Mucosa of descending colon (tissue), 3 donors: ENCODE results near the gene OSBPL6. TPM values are rescaled to one million over a fixed set of nuclear protein-coding genes. Genes with fewer than 3 reads are reported as not detected.

ENCODE experiments used
- ATAC-seq: fragments of 200-7000 bp; cut with Tn5 transposase; one replicate; pipeline ENCODE4 v1.9.1; 2020; ENCODE audit warnings: mild to moderate bottlenecking, moderate library complexity
- DNase-seq, 3 donors: peaks; one replicate each; pipeline ENCODE4 v3.0.0-alpha.2; 2020
- H3K36me3 ChIP-seq: fragments of 200-600 bp; one replicate; pipeline ENCODE4 v1.8.0; 2021; ENCODE audit warnings: low read depth, mild to moderate bottlenecking
- H3K4me1 ChIP-seq: fragments of 200-600 bp; one replicate; pipeline ENCODE4 v1.8.0; 2021; ENCODE audit warnings: low read depth, mild to moderate bottlenecking
- H3K4me3 ChIP-seq: fragments of 200-600 bp; one replicate; pipeline ENCODE4 v1.8.0; 2021; ENCODE audit warnings: mild to moderate bottlenecking
- H3K9me3 ChIP-seq: fragments of 200-600 bp; one replicate; pipeline ENCODE4 v1.8.0; 2021; ENCODE audit warnings: mild to moderate bottlenecking
- CTCF ChIP-seq: fragments of 200-600 bp; IDR thresholded peaks from one replicate; pipeline ENCODE4 v1.8.0; 2022; ENCODE audit warnings: antibody characterized with exemption, mild to moderate bottlenecking
- intact Hi-C, 2 donors: fragments of 100-400 bp; cut with DNase I in 1 of 2; cut with micrococcal nuclease in 1 of 2; formaldehyde crosslinking; loops; one replicate each; pipeline versions ENCODE4 v1.11.0 to v1.11.1; 2022; cut with DNase I, micrococcal nuclease
- total RNA-seq, 3 donors: library from RNA; stranded (reverse); fragmentation: NEBNext Ultra II Directional in 2 of 3; extraction: Animal tissue kit (Norgen Biotek cat#: 25700) in 2 of 3; gene quantifications; one replicate each; pipeline versions ENCODE4 v1.2.1 to v1.2.4, GENCODE V29; 2021 to 2023
- donor health status: DM: no; HTN: no; CAD: no; lungs with moderate emphysema.
- donor health status: DM: no; HTN: no; CAD: no.
- donor health status: DM: no; HTN: yes; CAD: no.

The OSBPL6 gene
- total RNA-seq, 3 donors from 2014 or later = 1.3 to 2.7 (median 1.5) TPM

DNA sequence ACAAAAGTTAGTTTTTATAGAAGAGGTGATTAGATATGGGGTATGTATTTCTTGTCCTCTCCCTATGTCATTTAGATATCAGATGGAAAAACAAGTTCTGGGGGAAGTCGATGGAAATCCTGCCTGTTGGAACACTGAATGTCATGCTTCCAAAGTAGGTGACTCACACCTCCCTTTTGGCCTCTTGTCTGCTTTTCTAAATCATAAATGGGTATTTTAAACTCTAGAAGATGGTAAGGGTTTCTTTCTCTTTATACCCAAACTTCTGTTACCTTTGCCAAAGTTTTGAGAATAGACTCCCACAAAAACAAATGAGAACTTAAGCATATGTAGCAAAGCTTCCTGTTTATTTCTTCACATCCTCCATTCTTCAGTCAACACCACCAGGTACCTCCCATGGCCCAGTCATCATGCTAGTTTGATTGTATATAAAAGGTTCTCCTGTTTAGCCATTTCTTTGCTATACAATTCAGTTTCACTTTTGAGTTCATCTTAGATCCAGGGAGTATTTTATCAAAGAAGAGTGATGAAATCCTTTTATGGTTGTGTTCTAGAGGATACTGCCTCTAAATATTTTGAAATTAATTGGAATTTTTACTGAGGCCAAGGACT is 192.8 kb downstream of the OSBPL6 start:
- H3K4me3 ChIP-seq = no peak overlapping the region
- no peak for ATAC-seq
- no peak for DNase-seq
- H3K4me1 ChIP-seq = no peaks in the 10 kb centered on the region
- H3K9me3 ChIP-seq = no peaks in the 10 kb centered on the region
- no peaks in the 10 kb centered on the region for H3K36me3 ChIP-seq
- intact Hi-C loops = no loop called here
- no peak for TF ChIP-seq CTCF

DNA sequence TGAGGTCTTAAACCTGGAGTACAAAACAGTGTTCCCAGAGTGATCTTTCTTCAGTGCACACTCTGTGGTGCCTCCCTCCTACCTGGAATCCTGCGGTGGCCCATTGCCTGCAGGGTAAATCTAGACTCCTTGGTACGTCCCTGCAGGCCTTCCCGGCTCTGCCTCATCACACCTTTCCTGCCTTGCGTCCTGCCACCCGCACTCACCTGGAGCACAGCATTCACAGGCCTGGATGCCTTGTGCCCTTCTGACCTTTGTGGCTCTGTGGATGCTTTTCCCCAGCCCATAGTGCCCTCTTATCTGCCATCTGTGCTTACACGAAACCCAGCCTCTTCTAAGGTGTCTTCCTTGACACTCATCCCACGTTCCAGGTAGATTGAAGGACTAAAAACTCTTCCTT is 194.0 kb downstream of the OSBPL6 start:
- ATAC-seq (no peak), DNase-seq (no peak)
- intact Hi-C loops = no loop called here

DNA sequence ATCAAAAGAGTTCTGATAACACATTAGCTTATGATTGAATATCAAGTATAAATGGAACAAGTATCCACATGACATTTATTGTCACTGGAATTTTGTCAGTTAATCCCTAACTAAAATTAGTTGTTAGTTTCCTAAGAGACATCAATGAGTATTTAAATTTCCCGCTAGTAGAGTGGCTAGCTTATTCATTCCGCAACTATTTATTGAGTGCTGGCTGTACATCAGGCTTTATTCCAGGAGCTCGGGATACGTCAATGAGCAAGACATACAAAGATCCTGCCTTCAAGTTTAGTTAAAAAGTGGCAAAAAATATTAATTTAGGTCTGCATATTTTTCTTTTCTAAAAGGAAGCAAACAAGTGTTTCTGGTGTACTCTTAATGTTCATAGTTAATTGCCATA is 197.4 kb downstream of the OSBPL6 start:
- H3K4me3 ChIP-seq = no peak overlapping the region
- intact Hi-C loops = no loop called here
- DNase-seq (no peak), ATAC-seq (no peak)
- TF ChIP-seq CTCF = no peak
- H3K9me3 ChIP-seq = no peaks in the 10 kb centered on the region
- H3K4me1 ChIP-seq = no peaks in the 10 kb centered on the region
- no peaks in the 10 kb centered on the region for H3K36me3 ChIP-seq

More for the DNA sequence above, 194.0 kb downstream of the OSBPL6 start:
- Histone ChIP-seq H3K36me3 (no peaks in the 10 kb centered on the region), H3K4me1 (no peaks in the 10 kb centered on the region), H3K4me3 (no peak overlapping the region), H3K9me3 (no peaks in the 10 kb centered on the region)
- TF ChIP-seq CTCF = no peak

GRCh38 chr2:178392215-178392614 is 197.9 kb downstream of the OSBPL6 start:
- Histone ChIP-seq H3K4me1 (no peaks in the 10 kb centered on the region), H3K9me3 (no peaks in the 10 kb centered on the region), H3K4me3 (no peak overlapping the region), H3K36me3 (no peaks in the 10 kb centered on the region)
- intact Hi-C loops = no loop called here
- ATAC-seq = no peak
- no peak for DNase-seq
- no peak for TF ChIP-seq CTCF

DNA sequence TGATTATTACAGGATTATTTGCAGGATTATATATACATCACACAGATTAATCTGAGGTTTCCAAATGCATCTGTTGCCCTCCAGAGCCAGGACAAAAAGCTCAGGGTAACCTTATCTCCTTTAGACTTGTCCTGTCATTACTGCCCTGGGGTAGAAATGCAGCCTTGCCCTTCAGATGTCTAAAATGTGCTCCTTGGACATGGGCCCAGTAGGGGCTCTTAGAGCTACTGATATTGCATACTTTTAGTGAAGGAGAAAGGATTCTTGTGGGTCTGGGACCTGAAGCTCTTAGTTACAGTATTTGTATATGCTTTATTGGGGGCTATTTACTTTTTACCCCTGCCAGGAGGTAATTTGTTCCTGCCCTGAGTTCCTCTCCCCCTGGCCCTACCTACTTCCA is 200.5 kb downstream of the OSBPL6 start:
- H3K36me3 ChIP-seq = no peaks in the 10 kb centered on the region
- H3K9me3 ChIP-seq = no peaks in the 10 kb centered on the region
- no peak for ATAC-seq
- intact Hi-C loops = no loop called here
- TF ChIP-seq CTCF = no peak
- no peak overlapping the region for H3K4me3 ChIP-seq
- no peak for DNase-seq
- no peaks in the 10 kb centered on the region for H3K4me1 ChIP-seq

- no peak overlapping the region for H3K4me3 ChIP-seq
- intact Hi-C loops = no loop called here
Measured at GRCh38 chr2:178395295-178395694, 201.0 kb downstream of the OSBPL6 start.

More at GRCh38 chr2:178395295-178395694, 201.0 kb downstream of the OSBPL6 start:
- Histone ChIP-seq H3K4me1 (no peaks in the 10 kb centered on the region), H3K9me3 (no peaks in the 10 kb centered on the region), H3K36me3 (no peaks in the 10 kb centered on the region)
- ATAC-seq (no peak), DNase-seq (no peak)
- no peak for TF ChIP-seq CTCF
